Activated T-cell treated with anti-CD3 and anti-CD28 coated beads for 1 hour (primary cell): Measurements from ENCODE around the gene LLGL2.
"Not testable (repeated sequence)": the region's sequence is repeated elsewhere in the genome, so short reads cannot be mapped to it uniquely, and the experiment has no call there.

Experiments used
- DNase-seq: peaks from one replicate; pipeline ENCODE4 v3.0.0-alpha.2; 2020; ENCODE audit warnings: low read depth

Gene LLGL2, protein sequence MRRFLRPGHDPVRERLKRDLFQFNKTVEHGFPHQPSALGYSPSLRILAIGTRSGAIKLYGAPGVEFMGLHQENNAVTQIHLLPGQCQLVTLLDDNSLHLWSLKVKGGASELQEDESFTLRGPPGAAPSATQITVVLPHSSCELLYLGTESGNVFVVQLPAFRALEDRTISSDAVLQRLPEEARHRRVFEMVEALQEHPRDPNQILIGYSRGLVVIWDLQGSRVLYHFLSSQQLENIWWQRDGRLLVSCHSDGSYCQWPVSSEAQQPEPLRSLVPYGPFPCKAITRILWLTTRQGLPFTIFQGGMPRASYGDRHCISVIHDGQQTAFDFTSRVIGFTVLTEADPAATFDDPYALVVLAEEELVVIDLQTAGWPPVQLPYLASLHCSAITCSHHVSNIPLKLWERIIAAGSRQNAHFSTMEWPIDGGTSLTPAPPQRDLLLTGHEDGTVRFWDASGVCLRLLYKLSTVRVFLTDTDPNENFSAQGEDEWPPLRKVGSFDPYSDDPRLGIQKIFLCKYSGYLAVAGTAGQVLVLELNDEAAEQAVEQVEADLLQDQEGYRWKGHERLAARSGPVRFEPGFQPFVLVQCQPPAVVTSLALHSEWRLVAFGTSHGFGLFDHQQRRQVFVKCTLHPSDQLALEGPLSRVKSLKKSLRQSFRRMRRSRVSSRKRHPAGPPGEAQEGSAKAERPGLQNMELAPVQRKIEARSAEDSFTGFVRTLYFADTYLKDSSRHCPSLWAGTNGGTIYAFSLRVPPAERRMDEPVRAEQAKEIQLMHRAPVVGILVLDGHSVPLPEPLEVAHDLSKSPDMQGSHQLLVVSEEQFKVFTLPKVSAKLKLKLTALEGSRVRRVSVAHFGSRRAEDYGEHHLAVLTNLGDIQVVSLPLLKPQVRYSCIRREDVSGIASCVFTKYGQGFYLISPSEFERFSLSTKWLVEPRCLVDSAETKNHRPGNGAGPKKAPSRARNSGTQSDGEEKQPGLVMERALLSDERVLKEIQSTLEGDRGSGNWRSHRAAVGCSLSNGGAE

DNA sequence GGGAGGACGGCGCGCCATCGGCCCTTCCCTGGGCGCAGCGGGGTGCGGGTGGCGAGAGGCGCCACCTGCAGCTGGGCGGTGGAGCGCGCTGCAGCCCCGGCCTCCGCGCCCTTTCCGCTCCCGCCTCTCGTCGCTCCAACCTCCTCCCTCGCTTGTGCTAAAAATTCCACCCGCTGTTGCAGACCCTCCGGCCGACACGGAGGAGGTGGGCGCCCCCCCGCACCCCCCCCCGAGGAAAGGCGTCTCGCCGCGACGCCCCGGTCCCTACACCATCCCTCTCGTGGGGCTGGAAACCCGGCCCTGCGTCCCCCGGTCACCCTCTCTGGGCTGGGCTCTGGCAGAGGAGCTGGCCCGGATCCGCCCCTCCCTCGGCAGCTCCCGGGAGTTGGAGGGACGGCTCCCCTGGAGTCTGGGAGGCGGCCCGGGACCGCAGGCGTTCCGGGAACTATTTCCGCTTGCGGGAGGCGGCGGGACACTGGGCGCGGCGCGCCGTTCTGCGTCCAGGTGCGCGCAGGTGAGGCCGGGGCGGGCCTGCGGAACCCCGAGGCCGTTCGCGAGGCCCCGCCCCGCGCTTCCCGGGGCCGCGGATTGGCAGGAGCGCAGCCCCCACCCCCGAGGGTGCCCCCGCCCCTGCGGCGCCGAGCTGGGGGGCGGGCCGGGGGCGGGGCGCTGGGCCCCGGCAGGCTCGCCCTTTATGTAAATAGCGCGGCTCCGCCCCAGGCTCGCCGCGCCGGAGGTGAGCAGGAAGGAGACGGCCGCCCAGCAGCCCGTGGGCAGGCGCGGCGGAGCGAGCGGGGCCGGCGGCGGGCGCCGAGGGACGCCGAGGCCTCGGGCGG is at the start of gene LLGL2:
Gene LLGL2, plus strand, starts transcription at position 728 of the 836 bp plus-strand sequence. CDS start 17,730 bp downstream, outside the sequence.
- DNase-seq, result peak; percentile 76

DNA sequence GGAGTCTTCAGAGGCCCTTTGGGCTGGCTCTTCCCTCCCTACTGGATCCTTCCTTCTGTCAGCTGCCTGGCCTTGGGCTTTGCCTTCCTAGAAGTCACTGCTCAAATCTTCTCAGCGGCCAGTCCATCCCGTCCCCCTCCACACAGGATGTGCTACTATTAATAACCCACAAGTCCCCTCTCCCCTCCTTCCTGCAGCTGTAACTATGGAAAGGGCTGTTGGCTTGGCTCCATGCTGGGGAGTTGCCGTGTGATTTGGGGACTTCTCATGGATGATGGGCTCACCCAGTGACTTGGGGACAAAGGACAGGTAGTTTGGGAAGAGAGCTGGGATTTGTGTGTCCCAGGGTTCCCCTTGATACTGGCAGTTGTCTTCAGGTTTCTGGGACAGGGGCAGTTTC is 49.6 kb upstream of the LLGL2 start:
- DNase-seq, result no peak

DNA sequence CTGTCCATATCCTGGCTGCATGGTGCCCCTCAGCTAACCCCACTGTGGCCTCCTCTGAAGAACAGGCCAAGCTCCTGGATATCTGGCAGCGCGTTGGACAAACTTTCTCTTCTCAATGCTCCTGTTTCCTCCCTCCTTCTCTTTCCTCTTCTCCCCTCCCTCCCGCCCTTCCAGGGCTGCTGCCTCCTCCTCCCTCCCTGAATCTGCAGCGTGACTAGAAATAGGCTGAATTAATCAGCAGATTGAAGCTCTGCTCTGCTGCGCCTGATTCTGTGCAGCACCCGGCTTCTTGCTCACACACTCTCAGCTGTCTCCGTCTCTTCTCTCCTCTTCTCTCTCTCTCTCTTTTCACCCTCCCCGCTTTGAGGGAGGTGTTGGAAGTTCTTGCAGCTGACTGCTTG is 49.2 kb upstream of the LLGL2 start:
- no peak for DNase-seq

GRCh38 chr17:75476752-75477489 is 48.6 kb upstream of the LLGL2 start:
- DNase-seq, result no peak

GRCh38 chr17:75477490-75477862 is 48.0 kb upstream of the LLGL2 start:
- DNase-seq, result not testable (repeated sequence)

DNA sequence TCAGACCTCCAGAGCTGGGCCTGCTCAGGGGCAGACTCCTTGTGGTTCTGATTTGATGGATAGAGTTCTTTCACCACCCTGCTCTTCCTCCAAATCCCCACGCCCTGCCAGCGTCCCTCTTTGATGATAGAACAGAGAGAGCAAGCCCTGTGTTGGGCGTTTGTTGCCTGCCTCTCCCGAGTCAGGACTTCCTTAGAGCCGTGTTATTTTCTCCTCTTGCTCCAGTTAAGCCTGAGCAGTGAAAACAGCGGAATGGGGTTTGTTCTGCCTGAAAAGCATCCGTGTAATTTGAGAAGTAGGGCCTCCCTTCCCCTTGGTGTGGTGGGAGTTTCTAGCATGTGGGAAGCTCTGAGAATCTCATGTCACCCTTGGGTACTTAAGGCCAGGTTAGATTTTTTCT is 47.0 kb upstream of the LLGL2 start:
- DNase-seq, result no peak

DNA sequence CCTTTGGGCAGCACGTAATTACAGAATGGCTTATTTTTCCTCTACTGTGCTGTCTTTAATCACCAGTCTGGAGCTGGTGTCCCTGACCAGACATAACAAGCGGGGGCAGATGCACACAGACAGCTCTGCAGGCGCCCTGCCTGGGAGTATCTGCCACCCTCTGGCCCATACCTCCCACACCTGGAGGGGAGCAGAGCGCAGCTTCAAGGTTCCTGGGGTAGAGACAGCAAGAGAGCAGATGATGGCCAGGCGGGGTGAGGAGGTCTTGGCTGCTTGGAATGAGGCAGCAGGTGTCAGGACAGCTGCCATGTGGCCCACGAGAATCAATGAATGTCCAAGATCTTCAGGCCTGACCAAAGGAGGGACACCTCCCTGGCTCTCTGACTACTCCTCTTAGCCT is 45.2 kb upstream of the LLGL2 start:
- no peak for DNase-seq

DNA sequence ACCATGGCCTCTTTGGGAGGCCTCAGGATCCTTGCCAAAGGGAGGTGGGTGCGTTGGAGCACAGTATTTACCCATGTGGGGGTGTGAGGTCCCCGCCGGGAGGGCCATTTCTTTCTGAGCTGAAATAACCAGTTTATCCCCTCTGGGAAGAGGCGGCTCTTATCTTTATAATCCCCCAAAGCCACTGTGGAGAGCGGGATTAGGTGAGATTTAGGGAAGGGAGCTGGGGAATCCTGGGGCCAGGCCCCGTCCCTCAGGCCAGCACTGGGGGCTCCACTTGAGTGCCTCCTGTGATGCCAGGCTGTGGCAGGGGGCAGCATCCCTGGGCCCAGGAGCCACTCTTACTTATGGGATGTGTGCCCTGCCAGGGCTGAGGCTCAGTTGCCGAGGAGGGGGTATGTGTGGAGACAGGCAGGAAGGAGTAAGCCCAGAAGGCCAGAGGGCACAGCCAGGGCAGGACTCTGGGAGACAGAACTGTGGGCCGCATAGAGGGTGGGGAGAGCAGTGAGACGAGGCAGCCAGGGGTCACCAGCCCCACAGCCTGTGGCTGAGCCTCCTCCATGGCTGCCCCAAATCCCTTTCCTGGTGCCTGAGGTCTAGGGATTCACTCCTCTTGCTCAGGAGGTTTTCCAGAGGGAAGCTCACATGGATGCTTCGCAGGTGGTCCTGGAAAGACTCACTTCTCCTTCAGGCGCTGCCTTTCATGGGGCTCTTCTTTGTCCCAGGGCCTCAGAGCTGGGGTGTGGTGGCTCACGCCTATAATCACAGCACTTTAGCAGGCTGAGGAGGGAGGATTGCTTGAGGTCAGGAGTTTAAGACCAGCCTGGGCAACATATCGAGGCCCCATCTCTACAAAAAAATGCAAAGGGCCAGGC is 44.1 kb upstream of the LLGL2 start:
- no peak for DNase-seq

DNA sequence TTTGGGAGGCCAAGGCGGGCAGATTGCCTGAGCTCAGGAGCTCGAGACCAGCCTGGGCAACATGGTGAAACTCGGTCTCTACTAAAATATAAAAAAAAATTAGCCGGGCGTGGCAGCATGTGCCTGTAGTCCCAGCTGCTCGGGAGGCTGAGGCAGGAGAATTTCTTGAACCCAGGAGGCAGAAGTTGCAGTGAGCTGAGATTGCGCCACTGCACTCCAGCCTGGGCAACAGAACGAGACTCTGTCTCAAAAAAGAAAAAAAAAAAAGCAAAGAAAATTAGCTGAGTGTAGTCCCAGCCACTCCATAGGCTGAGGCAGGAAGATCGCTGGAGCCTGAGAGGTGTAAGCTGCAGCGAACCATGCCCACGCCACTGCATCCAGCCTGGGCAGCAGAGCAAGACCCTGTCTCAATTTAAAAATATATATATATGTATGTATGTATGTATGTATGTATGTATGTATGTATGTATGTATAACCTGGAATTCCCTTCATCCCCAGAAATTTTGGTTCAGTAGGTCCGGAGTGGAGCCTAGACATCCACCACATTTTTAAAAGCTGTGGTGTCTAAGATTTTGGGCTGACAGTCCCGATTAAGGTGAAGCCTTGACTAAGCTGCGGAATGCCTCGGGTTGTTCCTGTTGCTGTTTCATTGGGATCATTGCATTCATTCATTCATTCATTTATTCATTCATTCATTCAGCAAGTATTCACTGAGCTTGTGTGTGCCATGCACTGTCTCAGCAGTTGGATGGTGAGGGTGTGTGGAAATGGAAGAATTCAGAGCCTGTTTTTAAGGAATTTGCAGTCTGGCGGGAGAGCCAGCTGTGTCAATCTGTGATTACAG is 43.2 kb upstream of the LLGL2 start:
- no peak for DNase-seq

DNA sequence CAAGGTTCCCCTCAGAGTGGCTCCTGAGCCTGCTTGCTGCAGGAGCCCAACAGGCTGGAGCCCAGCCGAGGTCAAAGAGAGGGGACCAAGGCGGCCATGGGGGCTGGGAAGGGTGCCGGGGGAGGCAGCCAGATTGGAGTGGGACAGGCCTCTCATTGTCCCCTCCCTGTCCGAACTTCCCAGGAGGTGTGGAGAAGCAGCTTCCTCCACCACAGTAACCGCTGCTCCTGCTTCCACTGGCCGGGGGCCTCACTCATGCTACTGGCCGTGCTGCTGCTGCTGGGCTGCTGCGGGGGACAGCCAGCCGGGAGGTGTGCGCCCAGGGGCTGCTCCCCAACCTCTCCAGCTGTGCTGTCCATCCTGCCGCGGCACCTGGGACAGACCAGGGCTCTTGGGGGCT is 39.8 kb upstream of the LLGL2 start:
- DNase-seq, result no peak

- DNase-seq, result no peak
Measured at GRCh38 chr17:75486151-75486550, 39.3 kb upstream of the LLGL2 start.

- DNase-seq, result no peak
Measured at GRCh38 chr17:75486951-75487350, 38.5 kb upstream of the LLGL2 start.

DNA sequence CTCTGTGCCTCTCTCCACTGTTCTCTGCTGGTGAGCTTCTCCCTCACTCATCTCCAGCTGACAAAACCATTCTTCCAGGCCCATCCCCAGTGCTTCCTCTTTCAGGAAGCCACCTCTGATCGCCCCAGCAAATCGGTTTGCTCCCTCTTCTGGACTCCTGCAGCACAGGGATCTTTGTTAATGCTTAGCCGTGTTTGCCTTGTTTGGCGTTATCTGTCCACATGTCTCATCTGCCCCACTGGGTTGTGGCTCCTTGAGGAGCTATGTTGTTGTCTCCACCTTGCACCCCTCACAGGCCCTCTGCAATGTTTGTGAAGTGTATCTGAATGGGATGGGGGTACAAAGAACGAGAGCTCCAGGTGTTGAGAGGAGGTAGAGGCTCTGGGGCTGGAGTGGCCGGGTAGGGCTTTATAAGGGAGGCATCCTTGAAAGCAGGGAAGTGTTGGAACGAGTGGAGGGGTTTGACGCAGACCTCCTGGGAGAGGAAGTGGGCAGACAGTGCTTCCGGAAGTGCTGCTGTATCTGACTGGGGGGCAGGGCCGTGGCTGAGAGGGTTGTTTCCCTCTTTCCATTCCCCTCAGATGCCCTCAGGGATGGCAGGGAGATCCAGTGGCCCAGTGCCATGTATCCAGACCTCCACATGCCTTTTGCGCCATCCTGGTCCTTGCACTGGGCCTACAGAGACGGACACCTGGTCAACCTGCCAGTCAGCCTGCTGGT is 38.0 kb upstream of the LLGL2 start:
- peak; percentile 24 for DNase-seq

DNA sequence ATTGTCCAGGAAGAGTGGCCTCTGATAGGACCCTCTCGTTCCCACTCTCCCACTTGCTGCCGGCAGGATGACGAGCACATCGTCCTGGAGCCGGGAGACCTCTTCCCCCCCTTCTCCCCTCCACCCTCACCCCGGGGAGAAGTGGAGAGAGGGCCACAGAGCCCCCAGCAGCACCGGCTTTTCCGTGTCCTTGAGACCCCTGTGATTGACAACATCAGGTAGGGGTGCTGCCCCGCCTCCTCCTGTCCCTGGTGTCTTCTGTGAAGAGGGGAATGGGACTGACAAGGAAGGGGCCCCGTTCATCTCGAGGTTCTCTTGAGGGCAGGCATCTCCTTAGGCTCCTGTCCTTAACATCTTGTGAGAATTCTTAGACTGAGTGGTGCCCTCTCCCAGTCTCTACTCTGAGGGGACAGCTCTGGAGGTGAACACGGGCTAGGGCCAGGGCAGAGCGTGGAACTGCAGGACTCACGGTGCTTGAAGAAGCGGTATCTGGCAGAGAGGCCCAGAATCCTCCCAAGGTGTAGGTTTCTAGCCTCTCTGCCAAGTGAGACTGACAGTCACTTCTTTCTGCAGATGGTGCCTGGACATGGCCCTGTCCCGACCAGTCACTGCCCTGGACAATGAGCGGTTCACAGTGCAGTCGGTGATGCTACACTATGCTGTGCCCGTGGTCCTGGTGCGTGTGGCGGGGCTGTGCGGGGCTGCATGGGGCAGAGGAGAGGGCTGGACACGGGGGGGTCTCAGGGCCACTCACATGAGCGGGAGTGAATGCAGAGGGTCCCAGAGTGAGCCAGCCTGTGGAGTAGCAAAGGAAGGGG is 36.6 kb upstream of the LLGL2 start:
- DNase-seq, result no peak

GRCh38 chr17:75489511-75489955 is 36.0 kb upstream of the LLGL2 start:
- no peak for DNase-seq

- no peak for DNase-seq
Measured at GRCh38 chr17:75490173-75490743, 35.2 kb upstream of the LLGL2 start.

GRCh38 chr17:75490953-75491649 is 34.4 kb upstream of the LLGL2 start:
- no peak for DNase-seq
